GM11168 (cell line): Measurements from ENCODE around the gene ABCD3.
"Not testable (repeated sequence)": the region's sequence is repeated elsewhere in the genome, so short reads cannot be mapped to it uniquely, and the experiment has no call there.

Source experiments
- in situ Hi-C: fragments of 300-500 bp; cut with MboI; formaldehyde crosslinking; loops from one replicate; pipeline ENCODE4 v1.12.0; 2022; ENCODE audit warnings: low sequenced_read_pairs; ENCODE audit not compliant: unreplicated experiment

ABCD3 gene

GRCh38 chr1:94408104-94408830, 9.9 kb upstream of the ABCD3 start:
- in situ Hi-C loops: no loop called here

GRCh38 chr1:94411237-94411636, 7.0 kb upstream of the ABCD3 start:
- in situ Hi-C loops: no loop called here

GRCh38 chr1:94413311-94413710, 4.9 kb upstream of the ABCD3 start:
- in situ Hi-C loops: no loop called here

GRCh38 chr1:94416901-94417727, 1.1 kb upstream of the ABCD3 start:
- in situ Hi-C loops: no loop called here

GRCh38 chr1:94417728-94417977, 536 bp upstream of the ABCD3 start:
- in situ Hi-C loops: no loop called here

- in situ Hi-C loops: no loop called here
Measured at GRCh38 chr1:94418664-94419655, 771 bp downstream of the ABCD3 start.

- in situ Hi-C loops: no loop called here
Measured at GRCh38 chr1:94422115-94422820, 4.1 kb downstream of the ABCD3 start.

GRCh38 chr1:94425821-94426484, 7.8 kb downstream of the ABCD3 start:
- in situ Hi-C loops: no loop called here

- in situ Hi-C loops: not testable (repeated sequence)
Measured at GRCh38 chr1:94426485-94426870, 8.3 kb downstream of the ABCD3 start.

GRCh38 chr1:94428441-94428840, 10.3 kb downstream of the ABCD3 start:
- in situ Hi-C loops: no loop called here

- in situ Hi-C loops: not testable (repeated sequence)
Measured at GRCh38 chr1:94428927-94429528, 10.8 kb downstream of the ABCD3 start.

- in situ Hi-C loops: not testable (repeated sequence)
Measured at GRCh38 chr1:94430066-94430465, 11.9 kb downstream of the ABCD3 start.

- in situ Hi-C loops: no loop called here
Measured at GRCh38 chr1:94433866-94434265, 15.7 kb downstream of the ABCD3 start.

- in situ Hi-C loops: no loop called here
Measured at GRCh38 chr1:94434365-94435045, 16.3 kb downstream of the ABCD3 start.

GRCh38 chr1:94438692-94439276, 20.6 kb downstream of the ABCD3 start:
- in situ Hi-C loops: no loop called here

GRCh38 chr1:94440088-94440487, 21.9 kb downstream of the ABCD3 start:
- in situ Hi-C loops: no loop called here

GRCh38 chr1:94443067-94443466, 24.9 kb downstream of the ABCD3 start:
- in situ Hi-C loops: not testable (repeated sequence)

GRCh38 chr1:94444819-94445218, 26.6 kb downstream of the ABCD3 start:
- in situ Hi-C loops: not testable (repeated sequence)
